ENCODE measurements around the gene SIN3A.
"Not testable (repeated sequence)": the region's sequence is repeated elsewhere in the genome, so short reads cannot be mapped to it uniquely, and the experiment has no call there.

Gene SIN3A

GRCh38 chr15:75335705-75336355 lies 115.7 kb downstream of the SIN3A start, which contains the start of gene COMMD4:
Gene COMMD4 (plus strand): TSS chr15:75336063. CDS start chr15:75336090, 27 bp downstream.
- FAIRE-seq = peak; percentile 86
- TF ChIP-seq TAF1 (IDR thresholded peaks at IDR 0.05; ENCODE audit: borderline replicate concordance, low read depth, low read length) (peak; percentile 33; the same call in 1 of the 2 replicates), POLR2A (IDR thresholded peaks at IDR 0.05; ENCODE audit: low read depth, low read length) (no peak)
- peak; percentile 60 for DNase-seq (ENCODE audit: insufficient read length)

GRCh38 chr15:75335313-75335704 lies 116.2 kb downstream of the SIN3A start:
- TF ChIP-seq TAF1 (IDR thresholded peaks at IDR 0.05; ENCODE audit: borderline replicate concordance, low read depth, low read length) (no peak), POLR2AphosphoS5 (IDR thresholded peaks at IDR 0.05; ENCODE audit: low read depth, low read length) (no peak), POLR2A (IDR thresholded peaks at IDR 0.05; ENCODE audit: low read depth, low read length) (no peak)
- FAIRE-seq (no peak), DNase-seq (ENCODE audit: insufficient read length) (no peak)

GRCh38 chr15:75333654-75334419 lies 117.7 kb downstream of the SIN3A start:
- DNase-seq (ENCODE audit: insufficient read length); FAIRE-seq: not testable (repeated sequence)

GRCh38 chr15:75332093-75332492 lies 119.4 kb downstream of the SIN3A start:
- not testable (repeated sequence) for DNase-seq (ENCODE audit: insufficient read length); FAIRE-seq

GRCh38 chr15:75329571-75329970 lies 121.9 kb downstream of the SIN3A start:
- FAIRE-seq (no peak), DNase-seq (ENCODE audit: insufficient read length) (no peak)
- no peak for TF ChIP-seq POLR2AphosphoS5 (IDR thresholded peaks at IDR 0.05; ENCODE audit: low read depth, low read length)

GRCh38 chr15:75328493-75329314 lies 122.8 kb downstream of the SIN3A start:
- no peak for TF ChIP-seq POLR2AphosphoS5 (IDR thresholded peaks at IDR 0.05; ENCODE audit: low read depth, low read length)
- TF ChIP-seq TAF1 (IDR thresholded peaks at IDR 0.05; ENCODE audit: borderline replicate concordance, low read depth, low read length) = no peak
- TF ChIP-seq POLR2A (IDR thresholded peaks at IDR 0.05; ENCODE audit: low read depth, low read length) = no peak
- no peak for FAIRE-seq

GRCh38 chr15:75327491-75327890 lies 124.0 kb downstream of the SIN3A start:
- no peak for FAIRE-seq
- TF ChIP-seq POLR2AphosphoS5 (IDR thresholded peaks at IDR 0.05; ENCODE audit: low read depth, low read length) = no peak
- TF ChIP-seq POLR2A (IDR thresholded peaks at IDR 0.05; ENCODE audit: low read depth, low read length) = no peak
- no peak for TF ChIP-seq TAF1 (IDR thresholded peaks at IDR 0.05; ENCODE audit: borderline replicate concordance, low read depth, low read length)
- DNase-seq (ENCODE audit: insufficient read length) = no peak

More at GRCh38 chr15:75328493-75329314, 122.8 kb downstream of the SIN3A start:
- no peak for DNase-seq (ENCODE audit: insufficient read length)

- TF ChIP-seq TAF1 (IDR thresholded peaks at IDR 0.05; ENCODE audit: borderline replicate concordance, low read depth, low read length) (no peak), POLR2A (IDR thresholded peaks at IDR 0.05; ENCODE audit: low read depth, low read length) (no peak), POLR2AphosphoS5 (IDR thresholded peaks at IDR 0.05; ENCODE audit: low read depth, low read length) (no peak)
- DNase-seq (ENCODE audit: insufficient read length) (no peak), FAIRE-seq (no peak)
Measured at GRCh38 chr15:75327005-75327404, 124.5 kb downstream of the SIN3A start.

GRCh38 chr15:75325922-75326321 lies 125.6 kb downstream of the SIN3A start:
- TF ChIP-seq POLR2A (IDR thresholded peaks at IDR 0.05; ENCODE audit: low read depth, low read length) = no peak
- no peak for TF ChIP-seq POLR2AphosphoS5 (IDR thresholded peaks at IDR 0.05; ENCODE audit: low read depth, low read length)
- TF ChIP-seq TAF1 (IDR thresholded peaks at IDR 0.05; ENCODE audit: borderline replicate concordance, low read depth, low read length) = no peak
- no peak for FAIRE-seq
- no peak for DNase-seq (ENCODE audit: insufficient read length)

GRCh38 chr15:75321711-75322110 lies 129.8 kb downstream of the SIN3A start:
- TF ChIP-seq POLR2A (IDR thresholded peaks at IDR 0.05; ENCODE audit: low read depth, low read length) (no peak), TAF1 (IDR thresholded peaks at IDR 0.05; ENCODE audit: borderline replicate concordance, low read depth, low read length) (no peak)
- no peak for DNase-seq (ENCODE audit: insufficient read length)
- FAIRE-seq = no peak
